GM18502 (cell line): ENCODE measurements around the gene SGCA.

Experiments used
- ATAC-seq: cut with Tn5 transposase; IDR thresholded peaks from one replicate; pipeline ENCODE4 v1.9.1; 2021; ENCODE audit warnings: mild to moderate bottlenecking; ENCODE audit not compliant: unreplicated experiment, poor library complexity

The SGCA gene

DNA sequence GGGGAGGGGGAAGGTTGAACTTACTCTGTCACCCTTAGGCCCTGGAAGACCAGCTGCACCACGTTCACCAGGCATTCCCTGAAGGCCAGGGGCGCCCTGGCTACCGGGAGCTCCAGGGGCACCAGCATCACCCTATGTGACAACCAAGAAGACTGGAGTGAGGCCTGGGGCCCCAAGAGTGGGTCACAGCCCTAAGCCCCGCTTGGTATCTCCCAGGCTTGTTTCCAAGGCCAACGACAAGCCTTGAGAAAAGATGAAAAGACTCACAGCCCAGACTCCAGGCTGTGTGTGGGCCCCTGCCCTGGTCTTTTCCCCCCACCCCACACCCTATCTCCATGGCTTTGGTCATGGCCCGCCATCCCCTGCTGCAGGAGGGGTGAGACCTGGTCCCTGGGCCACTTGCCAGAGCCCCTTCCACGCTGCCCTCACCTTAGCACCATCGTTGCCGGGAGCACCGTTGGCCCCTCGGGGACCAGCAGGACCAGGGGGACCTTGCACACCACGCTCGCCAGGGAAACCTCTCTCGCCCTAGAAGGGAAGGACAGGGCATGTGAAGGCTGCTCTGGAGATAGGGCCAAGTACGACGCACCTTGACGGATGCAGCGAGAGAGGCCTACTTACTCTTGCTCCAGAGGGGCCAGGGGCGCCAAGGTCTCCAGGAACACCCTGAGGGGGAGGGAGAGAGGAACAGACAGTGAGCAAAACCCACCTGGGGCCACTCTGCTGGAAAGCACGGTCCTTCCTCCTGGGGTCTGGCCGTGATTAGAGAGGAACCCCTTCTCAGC is 25.7 kb downstream of the SGCA start:
- no peak for ATAC-seq

DNA sequence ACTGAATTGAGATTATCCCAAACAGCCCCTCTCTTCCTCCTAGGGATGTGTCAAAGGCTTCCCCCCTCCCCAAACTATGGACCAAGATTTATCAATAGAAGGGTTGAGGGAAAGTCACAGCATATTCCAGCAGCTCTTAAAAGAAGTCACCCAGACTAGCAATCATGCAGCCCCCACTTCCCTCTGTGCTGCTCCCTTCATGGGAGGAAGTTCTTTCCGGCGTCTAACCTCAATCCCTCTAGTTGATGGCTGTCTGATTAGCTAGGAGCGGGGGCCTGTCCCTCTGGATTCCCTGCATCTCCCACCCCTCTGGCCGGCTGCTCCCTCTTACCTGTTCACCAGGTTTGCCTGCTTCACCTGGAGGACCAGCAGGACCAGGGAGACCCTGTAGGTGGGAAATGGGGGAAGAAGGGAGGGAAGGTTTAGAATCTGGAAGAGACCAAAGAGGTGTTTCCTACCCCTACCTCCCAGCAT is 26.4 kb downstream of the SGCA start:
- ATAC-seq, result no peak

DNA sequence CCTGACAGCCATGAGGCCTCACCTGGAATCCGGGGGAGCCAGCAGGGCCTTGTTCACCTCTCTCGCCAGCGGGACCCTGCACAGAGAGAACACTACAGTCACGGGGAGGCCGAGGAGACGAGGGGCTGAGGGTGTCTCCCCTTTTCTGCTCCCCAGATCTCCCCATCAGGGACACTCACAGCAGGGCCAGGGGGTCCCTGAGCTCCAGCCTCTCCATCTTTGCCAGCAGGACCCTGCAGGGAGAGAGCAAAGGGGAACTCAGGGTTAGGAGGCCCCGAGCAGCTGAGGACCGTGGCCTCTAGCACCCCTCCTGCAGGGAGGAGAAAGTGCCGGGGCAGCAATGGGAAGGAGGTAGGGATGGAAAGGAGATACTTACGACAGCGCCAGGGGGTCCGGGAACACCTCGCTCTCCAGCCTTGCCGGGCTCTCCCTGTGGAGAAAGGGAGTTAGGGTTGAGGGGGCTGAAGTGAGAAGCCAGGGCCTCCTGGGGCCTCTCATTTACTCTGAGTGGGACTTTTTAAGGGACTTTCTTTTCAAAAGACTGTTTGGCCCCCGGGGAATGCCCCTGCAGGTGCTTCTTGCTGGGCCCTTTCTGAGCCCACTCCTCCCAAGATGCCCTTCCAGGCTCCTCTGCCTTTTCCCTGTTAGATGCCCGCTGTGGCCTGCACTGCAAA is 26.9 kb downstream of the SGCA start:
- ATAC-seq, result no peak

DNA sequence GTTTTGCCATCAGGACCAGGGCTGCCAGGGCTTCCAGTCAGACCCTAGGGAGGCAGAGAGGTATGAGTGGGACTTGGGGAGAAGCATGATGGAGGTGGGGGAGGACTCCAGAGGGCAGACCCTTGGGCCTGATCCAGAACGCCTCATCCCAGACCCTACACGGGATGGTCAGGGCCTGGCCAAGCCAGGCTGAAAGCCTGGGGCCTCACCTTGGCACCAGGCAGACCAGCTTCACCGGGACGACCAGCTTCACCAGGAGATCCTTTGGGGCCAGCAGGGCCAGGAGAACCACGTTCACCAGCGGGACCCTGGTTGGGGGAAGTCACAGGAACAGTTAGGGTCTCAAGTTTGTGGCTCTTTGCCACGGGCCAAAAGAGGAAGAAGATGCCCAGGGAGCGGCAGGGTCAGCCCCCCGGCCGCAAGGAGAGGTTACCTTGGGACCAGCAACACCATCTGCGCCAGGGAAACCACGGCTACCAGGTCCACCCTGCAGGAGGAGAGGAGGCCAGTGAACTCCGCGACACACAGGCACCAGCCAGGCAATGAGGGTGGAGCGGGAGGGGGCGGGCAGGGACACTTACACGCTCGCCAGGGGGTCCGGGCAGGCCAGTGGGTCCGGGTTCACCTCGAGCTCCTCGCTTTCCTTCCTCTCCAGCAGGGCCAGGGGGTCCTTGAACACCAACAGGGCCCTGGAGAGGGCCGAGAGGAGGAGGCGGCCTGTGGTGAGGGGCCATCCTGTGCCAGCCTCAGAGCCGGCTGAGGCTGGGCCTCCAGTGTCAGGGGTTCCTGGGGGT is 28.5 kb downstream of the SGCA start:
- ATAC-seq, result no peak

DNA sequence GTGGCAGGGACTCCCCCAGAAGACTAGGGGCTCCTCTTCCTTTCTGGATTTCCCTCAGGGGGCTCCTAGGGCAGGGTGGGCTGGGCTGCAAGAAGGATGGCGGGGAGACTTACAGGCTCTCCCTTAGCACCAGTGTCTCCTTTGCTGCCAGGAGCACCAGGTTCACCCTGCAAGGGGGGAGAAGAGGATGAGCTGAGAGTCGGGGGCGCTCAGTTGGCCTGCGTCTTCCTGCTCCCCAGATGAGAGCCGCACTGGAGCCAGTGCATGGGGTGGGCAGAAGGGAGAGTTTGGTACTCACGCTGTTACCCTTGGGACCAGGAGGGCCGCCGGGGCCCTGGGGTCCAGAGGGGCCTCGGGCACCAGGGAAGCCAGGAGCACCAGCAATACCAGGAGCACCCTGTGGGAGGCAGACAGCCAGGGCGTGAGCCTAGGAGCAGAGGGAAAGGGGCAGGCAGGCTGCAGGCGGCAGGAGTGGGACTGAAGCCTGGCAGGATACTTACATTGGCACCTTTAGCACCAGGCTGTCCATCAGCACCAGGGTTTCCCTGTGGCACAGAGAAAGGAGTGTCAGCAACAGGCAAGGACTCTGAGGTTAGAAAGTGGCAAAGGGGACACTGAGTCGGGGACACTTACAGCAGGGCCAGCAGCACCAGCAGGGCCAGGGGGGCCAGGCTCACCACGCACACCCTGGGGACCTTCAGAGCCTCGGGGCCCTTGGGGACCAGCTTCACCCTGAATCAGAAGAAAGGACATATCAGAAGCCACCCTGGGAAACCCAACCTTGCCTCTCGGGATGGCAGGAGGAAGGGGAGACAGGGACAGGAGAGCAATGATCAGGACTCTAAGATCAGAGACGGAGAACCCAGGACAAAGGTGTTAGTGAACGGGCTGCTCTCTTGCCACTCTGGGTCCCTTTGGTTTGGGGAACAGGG is 29.4 kb downstream of the SGCA start:
- ATAC-seq, result no peak

DNA sequence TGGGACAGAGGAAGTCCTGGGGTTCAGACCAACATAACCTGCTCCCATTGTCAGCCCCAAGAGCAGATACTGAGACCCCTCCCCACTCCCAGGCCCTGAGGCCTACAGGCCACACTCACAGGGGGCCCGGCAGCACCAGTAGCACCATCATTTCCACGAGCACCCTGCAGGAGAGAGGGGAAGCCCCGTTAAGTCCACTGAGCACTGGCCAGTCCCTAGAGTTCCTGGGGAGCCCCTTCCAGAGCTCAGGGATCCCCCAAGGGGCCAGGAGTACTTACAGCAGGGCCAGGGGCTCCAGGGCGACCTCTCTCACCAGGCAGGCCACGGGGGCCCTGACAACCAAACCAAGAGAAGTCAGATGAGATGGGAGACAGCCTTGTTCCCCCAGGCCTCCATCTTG is 30.2 kb downstream of the SGCA start:
- ATAC-seq, result no peak

DNA sequence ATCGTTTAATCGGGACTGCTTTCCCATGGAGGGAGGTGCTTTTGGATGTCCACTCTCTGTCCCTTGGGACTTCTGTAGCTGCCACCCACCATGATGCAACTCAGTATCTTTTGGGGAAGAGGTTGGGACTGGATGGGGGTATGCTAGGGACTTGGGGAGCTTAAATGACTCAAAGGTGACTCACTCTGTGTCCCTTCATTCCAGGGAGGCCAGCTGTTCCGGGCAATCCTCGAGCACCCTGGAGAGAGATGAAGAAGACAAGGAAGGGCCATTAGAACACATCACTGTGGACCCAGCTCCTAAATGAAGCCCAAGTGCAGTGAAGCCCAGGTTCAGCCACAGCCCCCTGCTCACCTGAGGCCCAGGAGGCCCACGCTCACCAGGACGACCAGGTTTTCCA is 31.0 kb downstream of the SGCA start:
- no peak for ATAC-seq

DNA sequence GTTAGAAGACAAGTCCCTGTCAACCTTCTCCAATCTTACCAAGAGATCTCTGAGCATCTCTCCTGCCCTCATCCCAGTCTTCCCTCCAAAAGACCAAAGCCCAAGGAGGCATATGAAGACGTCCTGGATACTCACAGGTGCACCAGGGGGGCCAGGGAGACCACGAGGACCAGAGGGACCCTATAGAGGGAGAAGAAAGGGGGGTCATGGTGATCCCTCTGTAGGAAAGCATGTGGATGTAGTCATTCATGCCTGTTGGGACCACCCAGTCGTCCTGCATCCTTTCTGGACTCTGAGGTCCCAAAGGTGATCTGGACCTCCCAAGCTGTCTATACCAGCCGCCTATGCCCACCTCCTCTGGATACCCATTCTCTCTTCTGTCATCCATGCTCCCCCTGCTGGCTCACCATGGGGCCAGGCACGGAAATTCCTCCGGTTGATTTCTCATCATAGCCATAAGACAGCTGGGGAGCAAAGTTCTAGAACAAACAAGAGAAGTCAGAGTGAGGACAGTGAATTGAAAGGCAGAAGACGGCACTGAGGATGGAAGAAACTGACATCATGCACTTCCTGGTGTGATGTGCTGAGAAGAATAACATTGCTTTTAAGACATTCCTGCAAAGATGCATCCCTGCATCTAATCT is 32.3 kb downstream of the SGCA start:
- ATAC-seq, result no peak

DNA sequence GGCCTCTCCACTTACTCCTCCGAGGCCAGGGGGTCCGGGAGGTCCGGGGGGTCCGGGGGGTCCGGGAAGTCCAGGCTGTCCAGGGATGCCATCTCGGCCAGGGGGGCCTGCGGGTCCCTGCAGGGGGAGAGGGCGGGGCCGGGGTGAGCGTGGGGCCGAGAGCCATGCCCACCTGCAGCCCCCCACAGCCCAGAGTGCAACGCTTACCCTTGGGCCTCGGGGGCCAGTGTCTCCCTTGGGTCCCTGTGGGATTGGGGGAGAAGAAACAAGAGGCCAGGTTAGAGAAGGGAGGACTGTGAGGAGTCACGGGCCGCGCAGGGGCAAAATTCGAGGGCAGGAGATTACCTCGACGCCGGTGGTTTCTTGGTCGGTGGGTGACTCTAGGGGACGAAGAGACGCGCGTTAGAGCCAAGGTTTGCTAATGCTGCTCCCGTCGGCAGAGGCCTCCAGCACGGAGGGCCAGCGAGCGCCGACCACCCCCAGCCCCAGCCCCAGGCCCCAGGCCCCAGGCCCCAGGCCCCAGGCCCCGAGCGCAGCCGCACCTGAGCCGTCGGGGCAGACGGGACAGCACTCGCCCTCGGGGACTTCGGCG is 33.5 kb downstream of the SGCA start:
- no peak for ATAC-seq

DNA sequence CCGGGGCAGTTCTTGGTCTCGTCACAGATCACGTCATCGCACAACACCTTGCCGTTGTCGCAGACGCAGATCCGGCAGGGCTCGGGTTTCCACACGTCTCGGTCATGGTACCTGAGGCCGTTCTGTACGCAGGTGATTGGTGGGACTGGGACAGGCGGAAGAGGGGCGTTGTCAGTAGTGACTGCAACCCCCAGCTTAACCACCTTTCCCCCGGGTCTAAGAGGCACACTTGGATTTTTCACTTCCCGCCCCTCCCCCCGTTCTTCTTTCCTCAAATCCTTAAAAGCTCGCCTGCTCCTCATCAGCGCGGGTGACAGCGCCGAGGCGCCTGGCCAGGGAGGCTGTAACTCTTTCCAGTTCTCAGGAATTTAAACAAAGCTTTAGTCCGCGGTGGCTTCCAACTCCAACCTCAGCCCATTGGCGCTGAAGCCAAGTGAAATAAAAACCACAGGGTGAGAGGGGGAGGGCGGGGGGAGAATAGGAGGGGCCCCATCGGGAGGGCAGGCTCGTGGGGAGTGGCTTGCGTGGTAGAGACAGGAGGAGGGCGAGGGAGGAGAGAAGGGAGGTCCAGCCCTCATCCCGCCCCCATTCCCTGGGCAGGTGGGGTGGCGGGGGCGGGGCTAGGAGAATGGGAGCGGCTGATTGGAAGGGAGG is 34.1 kb downstream of the SGCA start:
- peak; percentile 52 for ATAC-seq

DNA sequence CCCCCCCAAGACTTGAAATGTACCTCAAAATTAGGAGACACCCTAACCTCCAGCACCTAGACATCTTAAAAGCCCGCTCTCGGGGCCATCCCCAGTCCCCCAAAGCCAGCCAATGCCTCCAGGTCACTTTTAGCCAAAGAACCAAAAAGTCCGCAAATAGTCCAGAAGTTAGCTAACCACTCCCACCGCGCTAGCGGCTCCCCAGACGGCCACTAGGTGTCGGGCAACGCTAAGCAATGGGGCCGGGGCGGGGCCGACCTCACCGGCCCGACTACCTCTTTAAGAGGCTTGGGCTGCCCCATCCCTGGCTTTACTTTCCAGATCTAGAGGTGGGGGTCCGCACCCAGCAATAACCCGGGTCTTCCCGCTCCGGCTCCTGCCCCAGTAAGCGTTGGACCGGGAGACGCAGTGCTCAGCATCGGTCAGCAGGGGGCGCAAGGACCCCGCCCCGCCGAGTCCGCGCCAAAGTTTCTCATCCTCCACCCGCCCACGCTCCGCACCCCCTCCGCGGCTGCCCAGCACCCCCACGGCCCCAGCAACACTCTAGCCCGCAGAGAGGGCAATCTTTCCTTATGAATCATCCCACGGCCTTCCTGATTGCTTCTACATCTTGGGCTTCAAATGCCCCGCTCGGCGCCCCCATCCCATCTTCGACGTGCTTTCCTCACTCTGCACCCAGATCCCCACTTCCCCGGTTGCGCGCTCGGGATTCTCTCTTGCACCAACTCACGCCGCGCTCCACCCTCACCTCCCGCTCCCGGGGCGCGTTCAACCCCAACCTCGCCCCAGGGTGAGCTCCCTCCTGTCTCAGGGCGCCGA is 34.9 kb downstream of the SGCA start:
- peak; percentile 54 for ATAC-seq

DNA sequence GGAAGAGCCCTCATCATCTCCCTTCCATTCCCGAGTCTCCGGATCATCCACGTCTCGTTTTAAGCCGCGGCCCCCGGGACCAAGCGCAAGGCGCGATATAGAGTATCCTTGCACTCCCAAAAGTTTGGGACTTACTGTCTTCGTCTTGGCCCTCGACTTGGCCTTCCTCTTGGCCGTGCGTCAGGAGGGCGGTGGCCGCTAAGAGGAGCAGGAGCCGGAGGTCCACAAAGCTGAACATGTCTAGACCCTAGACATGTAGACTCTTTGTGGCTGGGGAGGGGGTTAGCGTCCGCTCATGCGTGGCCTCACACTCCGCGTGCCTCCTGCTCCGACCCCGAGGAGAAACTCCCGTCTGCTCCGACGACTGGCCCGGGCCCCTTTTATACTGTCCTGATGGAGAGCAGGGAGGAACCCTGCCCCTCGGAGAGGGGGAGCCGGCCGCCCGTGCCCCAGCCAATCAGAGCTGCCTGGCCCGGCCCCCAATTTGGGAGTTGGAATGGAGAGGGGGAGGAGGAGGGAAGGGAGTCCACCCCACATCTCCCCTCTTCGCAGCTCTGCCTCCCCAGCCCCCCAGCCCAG is 35.6 kb downstream of the SGCA start, which contains the start of gene COL1A1:
Gene COL1A1, minus strand, starts transcription at position 356 of the 579 bp plus-strand sequence. Its CDS starts 118 bp downstream, at position 238.
- no peak for ATAC-seq

DNA sequence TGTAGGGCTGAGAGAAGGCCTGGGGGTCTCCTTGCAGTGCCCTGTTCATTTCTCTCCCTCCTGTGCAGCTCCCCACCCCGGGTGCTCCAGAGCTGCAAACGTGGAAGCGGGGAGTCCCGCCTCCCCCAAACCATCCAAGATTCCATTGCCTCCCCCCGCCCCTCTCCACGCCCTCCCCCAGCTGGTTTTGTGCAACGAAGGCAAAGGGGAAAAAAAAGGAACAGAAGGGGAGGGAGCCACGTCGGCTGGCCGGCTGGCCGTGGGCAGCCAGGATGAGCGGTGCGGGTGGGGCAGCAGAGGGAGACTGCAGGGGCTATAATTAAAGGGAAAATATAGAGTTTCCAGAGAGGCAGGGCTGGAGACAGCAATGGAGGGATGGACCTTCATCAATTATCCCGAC is 37.3 kb downstream of the SGCA start:
- ATAC-seq, result no peak

DNA sequence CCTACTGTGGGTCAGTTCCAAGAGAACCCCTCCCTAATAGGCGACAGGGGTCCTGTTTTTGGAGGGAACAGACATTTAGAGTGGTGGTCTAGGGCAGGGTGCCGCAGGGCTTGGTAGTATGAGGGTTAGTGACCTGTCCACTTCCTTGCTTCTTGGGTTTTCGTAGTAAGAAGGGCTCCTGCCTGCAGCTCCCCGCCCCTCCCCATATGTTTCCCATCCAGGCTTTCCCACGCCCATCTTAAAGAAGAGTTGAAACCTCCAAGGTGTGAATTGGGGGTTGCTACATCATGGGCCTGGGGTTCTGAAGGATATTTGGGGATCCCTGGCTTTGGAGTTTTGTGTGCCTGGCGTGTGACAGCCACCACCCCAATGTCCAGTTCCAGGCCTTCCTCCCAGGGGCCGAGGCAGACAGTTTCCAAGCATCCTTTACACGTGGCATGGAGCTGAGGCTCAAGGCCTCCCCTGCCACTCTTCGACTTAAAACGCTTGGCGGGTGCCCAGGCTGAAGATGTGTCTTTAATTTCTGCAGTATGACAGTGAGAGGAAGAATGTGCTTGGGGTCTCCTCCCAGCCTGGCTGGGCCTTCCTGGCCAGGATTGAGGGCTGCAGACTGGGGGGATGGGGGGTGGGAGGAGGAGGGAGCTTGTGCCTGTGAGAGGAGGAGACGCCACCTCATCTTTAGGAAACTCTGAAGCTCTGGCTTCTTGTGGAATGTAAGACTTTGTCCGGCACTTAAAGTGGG is 38.0 kb downstream of the SGCA start:
- ATAC-seq, result no peak

DNA sequence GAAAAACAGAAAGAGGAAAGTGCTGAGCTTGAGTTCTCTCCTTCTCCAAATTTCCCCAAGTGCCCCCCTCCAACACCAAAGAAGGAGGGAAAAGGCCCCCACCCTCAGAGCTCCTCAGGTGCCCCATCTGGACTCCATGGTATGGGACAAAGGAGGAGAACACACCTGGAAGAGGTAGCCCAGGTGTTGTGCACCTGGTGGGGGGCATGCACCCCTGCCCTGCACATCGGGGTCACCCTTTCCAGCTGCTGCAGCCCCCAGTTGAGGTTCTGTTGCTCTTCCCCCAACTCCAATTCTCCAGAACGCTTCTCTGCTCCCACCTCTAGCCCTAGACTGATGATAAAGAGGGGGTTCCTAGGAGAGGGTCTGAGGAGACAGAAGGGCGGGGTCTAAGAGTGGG is 38.6 kb downstream of the SGCA start:
- no peak for ATAC-seq

DNA sequence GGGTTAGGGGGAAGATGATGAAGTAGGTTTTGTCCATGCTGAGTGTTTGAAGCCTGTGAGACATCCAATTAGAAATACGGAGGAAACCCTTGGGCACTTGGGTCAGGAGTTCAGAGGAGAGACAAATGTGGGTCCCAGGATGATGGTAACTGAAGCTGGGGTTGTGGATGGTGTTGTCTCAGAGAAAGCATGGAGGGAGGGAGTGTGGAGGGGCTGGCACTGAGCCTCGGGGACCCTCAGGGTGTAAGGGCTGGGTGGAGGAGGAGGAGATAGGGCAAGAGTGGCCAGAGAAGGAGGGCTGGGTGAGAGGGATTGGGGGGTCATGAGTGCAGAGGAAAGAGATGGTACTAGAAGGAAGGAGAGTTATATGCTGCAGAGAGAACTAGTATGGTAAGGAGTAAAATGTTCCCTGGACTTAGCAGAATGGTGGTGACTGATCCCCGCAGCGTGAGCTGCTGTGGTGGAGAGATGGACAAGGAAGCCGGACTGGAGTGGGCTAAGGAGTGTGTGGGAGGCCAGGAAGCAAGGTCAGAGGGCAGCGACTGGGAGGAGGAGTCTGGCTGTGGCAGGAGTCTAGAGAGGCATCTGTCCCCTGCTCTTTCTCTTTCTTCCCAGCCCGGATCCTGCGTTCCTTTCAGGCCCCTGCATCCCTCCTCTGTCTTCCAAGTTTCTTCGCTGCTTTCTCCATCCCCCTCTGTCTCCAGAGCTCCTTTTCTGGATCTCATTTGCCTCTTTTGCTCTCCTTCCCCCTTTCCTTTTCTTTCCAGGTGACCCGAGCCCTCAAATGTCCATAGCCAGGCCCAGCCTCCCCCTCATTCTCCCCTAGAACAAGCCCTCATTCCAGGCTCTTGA is 39.5 kb downstream of the SGCA start:
- ATAC-seq, result no peak
